ENCODE results near the gene DXO.
"Not testable (repeated sequence)": the region's sequence is repeated elsewhere in the genome, so short reads cannot be mapped to it uniquely, and the experiment has no call there.

GRCh38 chr6:31981744-31982143 lies 9.8 kb upstream of the DXO start, which contains the start of gene C4A:
- TF ChIP-seq SIN3A (IDR thresholded peaks at IDR 0.05; ENCODE audit: borderline replicate concordance, insufficient read depth, low read length); POLR2AphosphoS5 (IDR thresholded peaks at IDR 0.05; ENCODE audit: low read depth, low read length); TAF1 (IDR thresholded peaks at IDR 0.05; ENCODE audit: borderline replicate concordance, insufficient read depth, low read length): not testable (repeated sequence)
- TF ChIP-seq, protein P1, sequence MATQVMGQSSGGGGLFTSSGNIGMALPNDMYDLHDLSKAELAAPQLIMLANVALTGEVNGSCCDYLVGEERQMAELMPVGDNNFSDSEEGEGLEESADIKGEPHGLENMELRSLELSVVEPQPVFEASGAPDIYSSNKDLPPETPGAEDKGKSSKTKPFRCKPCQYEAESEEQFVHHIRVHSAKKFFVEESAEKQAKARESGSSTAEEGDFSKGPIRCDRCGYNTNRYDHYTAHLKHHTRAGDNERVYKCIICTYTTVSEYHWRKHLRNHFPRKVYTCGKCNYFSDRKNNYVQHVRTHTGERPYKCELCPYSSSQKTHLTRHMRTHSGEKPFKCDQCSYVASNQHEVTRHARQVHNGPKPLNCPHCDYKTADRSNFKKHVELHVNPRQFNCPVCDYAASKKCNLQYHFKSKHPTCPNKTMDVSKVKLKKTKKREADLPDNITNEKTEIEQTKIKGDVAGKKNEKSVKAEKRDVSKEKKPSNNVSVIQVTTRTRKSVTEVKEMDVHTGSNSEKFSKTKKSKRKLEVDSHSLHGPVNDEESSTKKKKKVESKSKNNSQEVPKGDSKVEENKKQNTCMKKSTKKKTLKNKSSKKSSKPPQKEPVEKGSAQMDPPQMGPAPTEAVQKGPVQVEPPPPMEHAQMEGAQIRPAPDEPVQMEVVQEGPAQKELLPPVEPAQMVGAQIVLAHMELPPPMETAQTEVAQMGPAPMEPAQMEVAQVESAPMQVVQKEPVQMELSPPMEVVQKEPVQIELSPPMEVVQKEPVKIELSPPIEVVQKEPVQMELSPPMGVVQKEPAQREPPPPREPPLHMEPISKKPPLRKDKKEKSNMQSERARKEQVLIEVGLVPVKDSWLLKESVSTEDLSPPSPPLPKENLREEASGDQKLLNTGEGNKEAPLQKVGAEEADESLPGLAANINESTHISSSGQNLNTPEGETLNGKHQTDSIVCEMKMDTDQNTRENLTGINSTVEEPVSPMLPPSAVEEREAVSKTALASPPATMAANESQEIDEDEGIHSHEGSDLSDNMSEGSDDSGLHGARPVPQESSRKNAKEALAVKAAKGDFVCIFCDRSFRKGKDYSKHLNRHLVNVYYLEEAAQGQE (IDR thresholded peaks at IDR 0.05; ENCODE audit: insufficient read depth in 1 of 2, low read depth in 2 of 2, low read length in 2 of 2): not testable (repeated sequence)

All from PFSK-1 (cell line).